ENCODE measurements around the gene SLC2A14.
"Not testable (repeated sequence)": the region's sequence is repeated elsewhere in the genome, so short reads cannot be mapped to it uniquely, and the experiment has no call there.

The SLC2A14 gene

GRCh38 chr12:7872566-7873319, at the start of gene SLC2A14:
Gene SLC2A14 (minus strand): TSS chr12:7872915. CDS start chr12:7869880, 3,035 bp downstream.
- no peak for FAIRE-seq

- FAIRE-seq, result not testable (repeated sequence)
These were observed 48.5 kb upstream of the SLC2A14 start for GRCh38 chr12:7921181-7921580.

DNA sequence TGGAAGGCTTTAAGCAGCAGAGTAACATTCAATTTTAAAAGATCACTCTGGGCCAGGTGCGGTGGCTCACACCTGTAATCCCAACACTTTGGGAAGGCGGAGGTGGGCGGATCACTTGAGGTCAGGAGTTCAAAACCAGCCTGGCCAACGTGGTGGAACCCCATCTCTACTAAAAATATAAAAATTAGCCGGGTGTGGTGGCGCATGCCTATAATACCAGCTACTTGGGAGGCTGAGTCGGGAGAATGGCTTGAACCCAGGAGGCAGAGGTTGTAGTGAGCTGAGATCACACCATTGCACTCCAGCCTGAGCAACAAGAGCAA, 45.5 kb upstream of the SLC2A14 start:
- FAIRE-seq, result not testable (repeated sequence)

DNA sequence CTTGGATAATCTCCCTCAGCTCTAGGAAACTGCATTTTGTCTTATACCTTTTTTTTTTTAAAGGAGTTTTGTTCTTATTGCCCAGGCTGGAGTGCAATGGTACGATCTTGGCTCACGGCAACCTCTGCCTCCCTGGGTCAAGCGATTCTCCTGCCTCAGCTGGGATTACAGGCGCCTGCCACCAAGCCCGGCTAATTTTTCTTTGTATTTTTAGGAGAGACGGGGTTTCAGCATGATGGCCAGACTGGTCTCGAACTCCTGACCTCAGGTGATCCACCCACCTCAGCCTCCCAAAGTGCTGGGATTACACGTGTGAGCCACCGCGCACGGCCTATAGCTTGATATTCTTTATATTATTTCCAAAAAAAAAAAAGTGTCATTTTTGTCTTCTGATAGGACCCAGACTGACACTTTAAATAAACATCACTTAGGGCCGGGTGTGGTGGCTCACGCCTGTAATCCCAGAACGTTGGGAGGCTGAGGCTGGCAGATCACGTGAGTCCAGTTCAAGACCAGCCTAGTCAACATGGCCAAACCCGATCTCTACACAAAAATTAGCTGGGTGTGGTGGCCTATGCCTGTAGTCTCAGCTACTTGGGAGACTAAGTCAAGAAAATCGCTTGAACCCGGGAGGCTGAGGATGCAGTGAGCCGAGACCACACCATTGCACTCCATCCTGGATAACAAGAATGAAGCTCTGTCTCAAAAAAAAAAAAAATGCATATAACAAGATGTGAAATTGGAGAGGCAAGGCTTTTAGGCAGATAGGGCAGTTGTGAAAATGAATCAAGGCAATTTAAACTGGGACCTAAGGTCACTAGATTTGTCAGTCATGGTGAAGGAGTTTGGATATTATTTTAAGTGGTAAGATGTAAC, 44.9 kb upstream of the SLC2A14 start:
- no peak for FAIRE-seq

GRCh38 chr12:7916936-7917335, 44.2 kb upstream of the SLC2A14 start:
- no peak for FAIRE-seq

GRCh38 chr12:7915661-7916403, 43.1 kb upstream of the SLC2A14 start:
- FAIRE-seq, result no peak

- not testable (repeated sequence) for FAIRE-seq
These were observed 37.4 kb upstream of the SLC2A14 start for GRCh38 chr12:7910106-7910505.

GRCh38 chr12:7907009-7907408, 34.3 kb upstream of the SLC2A14 start:
- no peak for FAIRE-seq

DNA sequence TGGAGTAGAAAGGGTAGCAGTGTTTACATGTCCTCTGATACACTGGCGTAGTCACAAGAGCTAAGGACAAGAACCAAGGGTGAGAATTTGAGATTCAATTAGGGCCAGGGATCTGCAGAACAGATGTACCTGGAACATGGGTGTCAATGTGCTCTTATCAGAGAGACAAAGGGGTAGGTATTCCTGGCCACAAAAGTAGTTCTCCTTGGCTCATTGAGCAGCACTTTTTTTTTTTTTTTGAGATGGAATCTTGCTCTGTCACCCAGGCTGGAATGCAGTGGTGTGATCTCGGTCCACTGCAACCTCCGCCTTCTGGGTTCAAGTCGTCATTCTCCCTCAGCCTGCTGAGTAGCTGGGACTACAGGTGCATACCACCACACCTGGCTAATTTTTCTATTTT, 33.6 kb upstream of the SLC2A14 start:
- not testable (repeated sequence) for FAIRE-seq

DNA sequence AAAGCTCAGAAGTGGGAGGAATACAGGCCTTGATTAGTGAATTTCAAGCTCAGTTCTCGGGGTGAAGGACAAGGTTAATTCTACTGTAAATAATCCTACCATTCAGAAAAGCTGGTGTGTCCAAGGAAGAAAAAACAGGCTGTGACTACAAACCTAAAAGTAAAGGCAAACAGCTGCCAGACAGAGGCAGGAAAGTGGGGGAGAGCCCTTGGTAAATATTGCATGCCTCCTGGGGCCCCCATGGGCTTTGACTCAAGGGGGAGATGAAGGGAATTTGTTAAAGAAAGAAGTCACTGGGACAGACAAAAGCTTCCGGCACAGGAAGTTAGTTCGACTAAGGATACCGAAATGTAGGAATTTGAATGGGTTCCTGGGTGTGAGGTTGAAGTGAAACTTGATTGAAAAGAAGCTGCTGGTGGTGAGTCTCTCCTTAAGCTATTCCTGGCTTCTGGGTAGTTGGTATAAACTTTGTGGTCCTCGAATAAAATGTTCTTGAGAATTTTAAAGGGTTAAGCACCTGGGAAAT, 32.9 kb upstream of the SLC2A14 start:
- not testable (repeated sequence) for FAIRE-seq

DNA sequence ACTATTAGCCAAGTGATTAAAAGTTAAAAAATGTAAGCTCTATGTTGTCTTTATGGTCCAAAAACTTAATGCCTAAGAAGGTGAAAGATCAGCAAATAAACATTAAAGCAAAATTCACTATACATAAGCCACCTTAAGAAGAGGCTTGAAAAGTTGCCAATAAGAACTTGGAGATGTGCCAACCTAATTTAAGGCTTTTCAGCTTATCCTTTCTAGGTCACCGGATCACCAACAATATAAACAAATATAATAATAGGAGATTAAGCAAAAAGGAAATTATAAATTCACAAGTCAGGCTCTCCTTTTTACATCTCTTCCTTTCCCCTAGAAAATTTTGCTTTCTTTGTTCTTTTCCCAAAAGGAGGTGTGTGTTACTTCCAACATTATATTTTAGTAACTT, 32.4 kb upstream of the SLC2A14 start:
- FAIRE-seq, result no peak

DNA sequence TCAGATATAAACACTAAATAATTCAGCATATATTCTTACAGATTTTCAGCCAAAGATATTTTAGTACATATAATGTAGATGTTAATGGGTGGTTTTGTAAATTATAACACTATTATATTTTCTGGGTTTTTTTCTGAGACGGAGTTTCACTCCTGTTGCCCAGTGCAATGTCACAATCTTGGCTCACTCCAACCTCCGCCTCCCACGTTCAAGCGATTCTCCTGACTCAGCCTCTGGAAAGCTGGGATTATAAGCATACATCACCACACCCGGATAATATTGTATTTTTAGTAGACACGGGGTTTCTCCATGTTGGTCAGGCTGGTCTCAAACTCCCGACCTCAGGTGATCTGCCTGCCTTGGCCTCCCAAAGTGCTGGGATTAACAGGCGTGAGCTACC, 29.7 kb upstream of the SLC2A14 start:
- not testable (repeated sequence) for FAIRE-seq

- FAIRE-seq, result no peak
These were observed 27.0 kb upstream of the SLC2A14 start for GRCh38 chr12:7899755-7900154.

DNA sequence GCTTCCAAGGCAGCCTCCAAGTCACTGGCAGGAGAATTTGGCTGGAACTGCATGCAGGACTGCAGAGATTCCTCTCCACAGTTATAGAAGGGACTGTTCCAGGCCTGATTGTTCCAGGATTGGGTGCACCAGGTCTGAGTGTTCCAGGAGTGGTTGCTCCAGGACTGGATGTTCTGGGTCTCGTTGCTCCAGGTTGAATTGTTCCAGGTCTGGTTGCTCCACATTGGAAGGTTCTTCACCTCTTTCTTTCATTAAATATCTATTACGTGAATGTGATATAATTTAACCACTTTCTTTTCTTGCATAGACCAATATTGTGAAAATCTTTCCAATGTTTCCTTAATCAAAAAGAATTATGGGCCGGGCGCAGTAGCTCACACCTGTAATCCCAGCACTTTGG, 24.0 kb upstream of the SLC2A14 start:
- not testable (repeated sequence) for FAIRE-seq

GRCh38 chr12:7892186-7892980, 19.7 kb upstream of the SLC2A14 start:
- FAIRE-seq, result no peak

GRCh38 chr12:7884689-7885088, 12.0 kb upstream of the SLC2A14 start:
- FAIRE-seq, result no peak

DNA sequence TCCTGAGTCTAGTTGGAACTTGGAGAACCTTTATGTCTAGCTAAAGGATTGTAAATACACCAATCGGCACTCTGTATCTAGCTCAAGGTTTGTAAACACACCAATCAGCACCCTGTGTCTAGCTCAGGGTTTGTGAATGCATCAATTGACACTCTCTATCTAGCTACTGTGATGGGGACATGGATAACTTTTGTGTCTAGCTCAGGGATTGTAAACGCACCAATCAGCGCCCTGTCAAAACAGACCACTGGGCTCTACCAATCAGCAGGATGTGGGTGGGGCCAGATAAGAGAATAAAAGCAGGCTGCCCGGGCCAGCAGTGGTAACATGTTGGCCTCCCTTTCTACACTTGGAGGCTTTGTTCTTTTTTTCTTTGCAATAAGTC, 9.0 kb upstream of the SLC2A14 start:
- not testable (repeated sequence) for FAIRE-seq

DNA sequence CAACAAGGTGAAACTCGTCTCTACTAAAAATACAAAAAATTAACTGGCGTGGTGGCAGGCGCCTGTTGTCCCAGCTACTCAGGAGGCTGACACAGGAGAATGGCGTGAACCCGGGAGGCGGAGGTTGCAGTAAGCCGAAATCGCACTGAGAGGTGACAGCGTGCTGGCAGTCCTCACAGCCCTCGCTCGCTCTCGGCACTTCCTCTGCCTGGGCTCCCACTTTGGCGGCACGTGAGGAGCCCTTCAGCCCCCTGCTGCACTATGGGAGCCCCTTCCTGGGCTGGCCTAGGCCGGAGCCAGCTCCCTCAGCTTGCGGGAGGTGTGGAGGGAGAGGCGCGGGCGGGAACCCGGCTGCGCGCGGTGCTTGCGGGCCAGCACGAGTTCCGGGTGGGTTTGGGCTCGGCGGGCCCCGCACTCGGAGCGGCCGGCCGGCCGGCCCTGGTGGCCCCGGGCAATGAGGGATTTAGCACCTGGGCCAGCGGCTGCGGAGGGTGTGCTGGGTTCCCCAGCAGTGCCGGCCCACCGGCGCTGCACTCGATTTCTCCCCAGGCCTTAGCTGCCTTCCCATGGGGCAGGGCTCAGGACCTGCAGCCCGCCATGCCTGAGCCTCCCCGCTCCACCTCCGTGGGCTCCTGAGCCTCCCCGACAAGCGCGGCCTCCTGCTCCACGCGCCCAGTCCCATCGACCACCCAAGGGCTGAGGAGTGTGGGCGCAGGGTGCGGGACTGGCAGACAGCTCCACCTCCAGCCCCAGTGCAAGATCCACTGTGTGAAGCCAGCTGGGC, 8.4 kb upstream of the SLC2A14 start:
- FAIRE-seq, result not testable (repeated sequence)

- FAIRE-seq, result no peak
These were observed 6.5 kb upstream of the SLC2A14 start for GRCh38 chr12:7879246-7879645.

GRCh38 chr12:7877420-7877819, 4.7 kb upstream of the SLC2A14 start:
- FAIRE-seq, result no peak

GRCh38 chr12:7870335-7870734, 2.4 kb downstream of the SLC2A14 start:
- no peak for FAIRE-seq

Measured in G401.6 (cell line).